Measurements from ENCODE around the gene ARMC9.
"Not testable (repeated sequence)": the region's sequence is repeated elsewhere in the genome, so short reads cannot be mapped to it uniquely, and the experiment has no call there.

ARMC9 gene

DNA sequence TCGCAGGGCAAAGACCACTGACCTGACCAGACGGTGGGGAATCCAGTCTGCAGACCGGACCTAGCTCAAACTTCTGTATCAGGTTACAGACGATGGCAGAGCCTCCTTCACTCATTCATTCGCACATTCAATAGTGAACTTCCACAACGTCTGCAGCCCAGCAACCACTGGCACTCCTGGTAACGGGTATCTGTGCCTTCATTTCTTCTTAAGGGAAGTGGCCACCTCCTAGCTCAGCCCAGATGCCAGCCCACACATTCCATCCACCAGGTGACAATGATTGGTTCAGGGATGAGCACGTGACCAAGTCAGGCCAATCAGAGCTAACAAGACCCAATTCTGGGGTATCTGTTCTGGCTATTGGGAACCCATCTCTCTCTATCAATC is 15.9 kb upstream of the ARMC9 start:
- DNase-seq (ENCODE audit: low read depth) = no peak

DNA sequence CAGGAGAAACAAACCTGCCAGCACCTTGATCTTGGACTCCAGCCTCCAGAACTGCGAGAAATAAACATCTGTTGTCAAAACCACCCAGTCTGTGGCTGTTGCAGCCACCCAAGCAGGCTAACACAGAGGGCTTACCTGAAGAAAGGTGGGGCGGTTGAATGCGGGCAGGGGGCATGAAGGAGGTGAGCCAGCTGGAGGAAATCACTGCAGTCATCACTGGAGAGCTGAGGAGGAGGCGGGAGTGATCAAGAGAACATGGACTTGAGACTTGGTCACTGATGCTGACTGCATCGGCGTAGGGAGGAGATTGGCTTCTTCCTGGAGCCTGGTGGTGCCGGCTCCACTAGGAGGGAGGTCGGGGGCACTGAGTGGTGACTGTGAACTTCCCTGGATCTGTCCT is 14.6 kb upstream of the ARMC9 start:
- DNase-seq (ENCODE audit: low read depth) = no peak

DNA sequence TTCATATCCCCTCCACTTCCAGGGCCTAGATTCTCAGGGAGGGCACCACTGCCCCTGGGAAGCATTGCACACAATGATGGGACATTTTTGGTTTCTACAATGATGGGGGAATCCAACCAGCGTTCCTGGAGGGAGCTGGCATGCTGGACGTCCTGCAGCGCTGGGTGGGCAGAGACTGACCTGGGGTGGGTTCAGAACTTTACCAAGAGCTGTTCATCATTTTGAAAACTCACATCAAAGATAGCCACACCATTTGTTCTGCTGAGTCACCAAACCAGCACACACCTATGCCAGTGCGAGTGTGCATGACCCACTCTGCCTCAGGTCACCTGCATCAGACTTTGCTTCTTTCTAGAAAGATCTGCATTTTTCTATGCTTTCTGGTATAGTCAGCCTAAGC is 14.1 kb upstream of the ARMC9 start:
- DNase-seq (ENCODE audit: low read depth) = no peak

DNA sequence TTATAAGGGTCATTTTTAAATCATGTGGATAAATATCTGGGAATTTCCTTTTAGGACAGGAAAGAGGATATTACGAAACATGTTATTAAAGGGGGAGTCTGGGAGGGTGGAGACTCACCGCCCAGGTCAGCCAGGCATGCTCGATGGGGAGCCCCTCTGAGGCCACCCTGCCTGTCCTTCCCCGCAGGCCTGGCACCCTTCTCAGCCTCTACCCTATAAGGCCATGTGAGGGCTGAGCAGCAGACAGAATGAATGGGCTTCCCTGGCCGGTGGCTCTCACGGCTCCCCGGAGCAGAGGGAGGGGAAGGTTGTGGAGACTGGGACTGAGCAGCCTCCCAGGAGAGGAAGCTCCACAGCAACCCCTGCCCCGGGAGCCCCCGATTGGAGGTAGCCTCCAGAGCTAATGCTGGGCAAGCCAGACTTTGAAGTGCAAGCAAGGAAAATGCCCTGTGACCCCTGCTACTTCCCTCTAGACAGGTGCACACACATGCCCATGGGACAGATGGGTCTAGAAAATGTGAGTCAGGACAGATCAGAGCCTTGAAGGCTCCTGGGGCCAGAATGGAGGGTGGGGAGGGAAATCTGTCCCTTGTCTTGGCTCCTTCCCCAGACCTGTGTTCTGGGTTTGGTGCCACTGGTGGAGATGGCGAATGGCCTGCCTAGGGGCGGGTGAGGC is 13.2 kb upstream of the ARMC9 start:
- DNase-seq (ENCODE audit: low read depth) = no peak

DNA sequence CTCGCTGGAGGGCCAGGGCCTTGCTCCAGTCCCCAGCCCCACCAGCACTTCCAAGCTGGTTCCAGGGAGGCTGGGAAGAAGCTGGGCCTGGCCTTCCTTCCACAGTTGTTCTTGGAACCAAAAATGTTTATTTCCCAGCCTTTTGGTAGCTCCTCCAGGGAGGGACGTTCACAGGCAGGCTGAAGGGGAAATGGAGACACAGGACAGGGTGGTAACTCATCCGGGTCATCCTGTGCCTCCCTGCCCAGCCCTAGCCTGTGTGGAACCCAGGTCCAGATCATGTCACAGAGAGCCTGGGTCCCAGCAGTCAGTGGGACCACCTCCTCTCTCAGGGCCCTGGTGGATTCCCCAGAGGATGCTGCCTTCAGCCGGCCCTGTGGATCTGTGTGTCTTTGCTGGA is 12.5 kb upstream of the ARMC9 start:
- DNase-seq (ENCODE audit: low read depth) = no peak

DNA sequence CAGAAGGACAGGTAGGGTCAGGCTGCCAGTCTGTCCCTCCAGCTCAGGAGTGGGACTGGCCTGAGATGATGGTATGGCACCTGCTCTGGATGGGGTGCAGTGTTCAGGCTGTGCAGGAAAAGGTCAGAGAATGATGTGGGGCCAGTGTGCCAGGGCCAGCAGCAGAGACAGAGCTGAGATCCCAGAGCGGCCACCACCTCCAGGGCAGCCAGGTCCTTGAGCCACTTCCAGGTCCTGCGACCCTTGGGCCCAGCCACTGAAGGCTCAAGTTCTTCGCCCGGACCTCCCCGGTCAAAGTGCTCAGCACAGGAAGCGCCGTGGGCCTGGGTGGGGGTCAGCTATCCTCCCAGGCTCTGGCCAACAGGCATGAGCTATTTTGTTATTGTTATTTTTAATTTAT is 12.1 kb upstream of the ARMC9 start:
- no peak for DNase-seq (ENCODE audit: low read depth)

DNA sequence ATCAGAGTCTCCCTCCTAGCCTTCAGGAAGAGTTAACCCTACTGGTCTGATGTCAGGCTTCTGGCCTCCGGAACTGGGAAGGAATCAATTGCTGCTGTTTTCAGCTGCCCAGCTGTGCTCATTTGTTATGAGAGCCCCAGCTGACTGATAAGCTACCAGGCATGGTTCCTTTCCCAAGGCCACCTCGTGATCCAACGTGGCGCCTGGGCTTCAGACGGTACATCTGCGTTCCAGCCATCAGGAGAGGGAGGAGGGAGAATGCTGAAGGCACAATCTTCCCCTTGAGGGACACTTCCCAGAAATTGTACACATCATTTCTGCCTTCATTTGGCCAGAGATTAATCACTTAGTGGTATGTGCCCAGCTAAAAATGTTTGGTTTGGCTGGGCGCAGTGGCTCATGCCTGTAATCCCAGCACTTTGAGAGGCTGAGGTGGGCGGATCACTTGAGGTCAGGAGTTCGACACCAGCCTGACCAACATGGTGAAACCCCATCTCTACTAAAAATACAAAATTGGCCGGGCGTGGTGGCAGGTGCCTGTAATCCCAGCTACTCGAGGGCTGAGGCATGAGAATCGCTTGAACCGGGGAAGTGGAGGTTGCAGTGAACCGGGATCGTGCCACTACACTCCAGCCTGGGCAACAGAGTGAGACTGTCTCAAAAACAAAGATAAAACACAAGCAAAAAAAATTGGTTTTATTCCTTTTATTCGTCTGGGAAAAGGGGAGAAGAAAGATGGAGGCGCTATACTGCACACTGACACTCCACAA is 10.5 kb upstream of the ARMC9 start:
- no peak for DNase-seq (ENCODE audit: low read depth)

DNA sequence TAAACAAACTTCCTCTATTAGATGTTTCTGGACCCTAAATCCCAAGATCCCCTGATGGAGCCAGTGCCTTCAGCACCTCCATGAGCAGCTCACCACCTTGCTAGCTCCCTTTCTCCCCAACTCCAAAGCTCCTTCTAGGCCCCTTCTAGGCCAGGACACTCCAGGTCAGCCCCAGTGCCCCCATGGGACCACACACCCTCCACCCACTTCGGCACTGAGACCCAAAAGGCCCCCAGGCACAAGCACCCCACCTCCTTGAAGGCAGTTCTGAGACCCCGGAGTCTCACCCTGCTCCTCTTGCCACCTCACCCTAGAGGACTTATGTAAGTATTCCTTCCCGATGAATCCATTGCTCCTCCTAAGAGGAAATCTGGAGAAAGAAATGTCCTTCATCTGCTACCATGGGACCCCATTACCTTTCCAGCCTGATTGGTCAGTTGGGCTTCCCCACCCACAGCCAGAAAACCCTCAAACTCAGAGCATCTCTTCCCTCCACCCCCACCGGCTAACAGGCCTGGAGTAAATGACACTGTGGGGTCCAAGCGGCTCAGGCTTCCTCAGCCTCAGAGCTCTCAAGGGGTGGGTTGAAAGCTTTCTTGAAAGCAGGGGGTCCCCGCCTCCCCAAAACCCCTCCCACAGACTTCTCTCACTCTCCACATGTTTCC is 9.8 kb upstream of the ARMC9 start:
- no peak for DNase-seq (ENCODE audit: low read depth)

DNA sequence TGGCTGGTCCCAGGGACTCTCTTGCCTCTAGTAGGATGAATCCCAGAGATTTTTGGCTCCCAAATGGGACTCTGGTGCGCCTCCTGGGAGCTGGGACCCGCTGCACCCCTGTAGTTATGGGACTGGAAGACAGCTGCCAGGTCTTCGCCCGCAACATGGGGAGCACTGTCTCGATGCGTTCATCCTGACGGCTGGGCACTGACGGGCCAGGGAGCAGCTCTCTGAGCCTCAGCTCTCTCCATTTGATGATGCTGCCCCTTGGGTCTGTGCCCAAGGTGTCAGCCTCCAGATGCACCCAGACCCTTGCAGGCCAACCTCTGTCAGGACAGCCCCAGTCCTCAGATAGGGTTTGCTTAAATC is 9.3 kb upstream of the ARMC9 start:
- no peak for DNase-seq (ENCODE audit: low read depth)

DNA sequence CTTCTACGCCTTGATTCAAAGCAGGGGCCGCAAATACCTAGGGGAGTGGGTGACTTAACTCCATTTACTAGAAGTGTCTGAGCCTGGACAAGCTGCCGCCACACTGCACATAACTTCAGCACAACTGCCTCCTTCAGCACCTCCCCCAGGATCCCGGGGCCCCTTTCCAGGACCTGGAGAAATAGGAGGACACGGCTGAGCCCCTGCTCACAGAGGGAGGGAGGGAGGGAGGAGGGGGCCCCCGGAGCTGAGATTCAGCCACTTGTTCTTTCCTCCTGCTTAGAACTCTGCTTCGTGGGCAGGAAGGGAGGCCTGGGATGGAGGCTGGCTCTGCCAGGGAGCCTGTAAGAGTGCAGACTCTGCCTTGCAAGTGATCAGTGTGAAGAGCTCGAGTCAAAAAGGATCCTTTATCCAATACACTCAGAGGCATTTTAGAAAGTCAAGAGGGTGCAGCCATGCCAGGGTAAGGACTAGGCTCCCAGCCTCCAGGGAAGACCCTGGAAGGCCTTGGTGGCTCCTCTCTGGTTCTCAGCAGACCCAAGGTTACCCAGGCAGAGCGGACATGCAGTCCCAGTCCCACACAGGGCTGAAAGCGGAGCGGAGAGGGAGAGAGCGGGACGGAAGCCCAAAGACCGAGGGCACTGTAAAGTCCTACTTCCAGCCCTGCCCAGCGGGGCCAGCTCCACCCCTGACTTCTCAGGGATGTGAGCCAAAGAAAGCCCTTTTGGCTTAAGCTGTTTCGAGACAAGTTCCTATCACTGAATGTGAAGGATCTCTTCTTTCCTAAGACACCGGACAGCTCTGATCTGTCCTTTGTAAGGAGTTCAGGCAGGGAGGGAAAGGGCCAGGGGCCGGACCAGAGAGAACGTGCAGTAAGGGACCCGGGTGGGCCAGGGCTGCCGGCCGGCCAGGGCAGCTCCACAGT is 8.6 kb upstream of the ARMC9 start:
- no peak for DNase-seq (ENCODE audit: low read depth)

DNA sequence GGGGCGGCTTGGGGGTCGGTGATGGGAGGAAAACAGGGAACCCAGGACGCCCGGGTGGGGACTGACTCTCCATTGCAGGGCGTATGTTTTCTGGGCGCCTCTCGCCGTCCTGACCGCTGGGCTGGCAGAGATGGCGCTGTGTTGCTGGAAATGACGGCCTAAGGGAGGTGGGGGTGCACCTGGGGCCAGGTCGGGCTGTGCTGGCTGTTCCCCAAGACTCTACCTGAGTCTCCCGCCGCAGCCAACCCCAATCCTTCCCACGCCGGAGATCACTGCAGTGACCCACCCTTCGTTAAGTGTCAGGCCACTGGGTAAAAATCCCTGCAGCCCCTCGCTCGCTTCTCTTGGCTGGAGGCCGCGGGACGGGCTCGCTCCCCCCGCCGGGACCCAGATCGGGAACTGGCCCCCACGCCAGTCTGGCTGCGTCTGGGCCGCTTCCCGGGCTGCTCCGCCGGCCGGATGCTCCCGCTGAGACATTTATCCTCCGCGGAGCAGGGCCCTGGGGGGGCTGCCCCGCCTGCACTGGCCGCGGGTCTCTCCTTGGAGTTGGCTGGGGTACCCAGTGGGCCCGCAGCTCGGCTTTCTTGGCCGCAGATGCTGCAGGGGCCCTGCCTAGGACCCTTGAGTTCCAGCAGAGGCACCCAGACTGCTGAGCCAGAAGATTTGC is 7.8 kb upstream of the ARMC9 start:
- DNase-seq (ENCODE audit: low read depth) = no peak

DNA sequence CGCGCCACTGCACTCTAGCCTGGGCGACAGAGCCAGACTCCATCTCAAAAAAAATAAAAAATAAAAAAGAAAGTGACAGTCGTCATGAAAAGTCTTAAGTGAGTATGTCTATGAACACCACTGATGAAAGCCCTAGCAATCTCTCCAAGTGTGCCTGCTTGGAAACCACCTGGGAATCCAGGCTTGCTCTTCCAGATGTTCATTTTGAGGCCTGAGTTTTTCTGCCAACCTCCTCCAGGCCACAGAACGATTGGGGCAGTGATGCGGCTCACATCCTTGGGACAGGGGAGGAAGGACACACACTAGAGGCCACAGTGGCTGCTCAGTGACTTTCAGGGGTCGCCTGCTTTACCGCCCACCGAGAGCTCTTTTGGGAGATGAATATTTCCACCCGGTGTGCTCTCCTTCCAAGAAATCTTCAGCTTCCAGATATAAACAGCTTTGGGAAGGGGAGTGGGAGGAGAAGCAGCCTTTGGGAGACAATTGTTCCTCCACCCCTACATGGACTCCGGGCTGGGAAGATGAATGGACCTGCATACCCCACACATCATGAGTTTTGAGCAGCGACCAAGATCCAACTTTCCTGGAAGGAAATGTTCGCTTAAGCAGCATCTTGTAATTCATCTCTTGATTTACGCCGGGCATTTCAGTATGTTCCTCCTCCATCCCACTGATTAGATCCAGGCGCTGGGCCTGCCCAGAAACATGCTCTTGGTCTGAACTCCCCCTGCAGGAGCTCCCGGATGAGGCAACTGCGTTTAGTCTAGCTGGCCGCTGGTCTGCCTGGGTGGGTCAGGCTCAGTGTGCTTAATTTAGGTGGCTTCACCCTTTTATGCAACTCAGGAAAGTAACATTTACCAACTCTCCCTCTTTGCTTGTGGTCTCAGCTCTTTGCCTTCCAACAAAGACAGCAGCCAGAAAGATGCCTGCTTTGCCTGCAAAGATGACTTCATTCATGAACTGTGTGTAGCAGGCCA is 6.2 kb upstream of the ARMC9 start:
- no peak for DNase-seq (ENCODE audit: low read depth)

DNA sequence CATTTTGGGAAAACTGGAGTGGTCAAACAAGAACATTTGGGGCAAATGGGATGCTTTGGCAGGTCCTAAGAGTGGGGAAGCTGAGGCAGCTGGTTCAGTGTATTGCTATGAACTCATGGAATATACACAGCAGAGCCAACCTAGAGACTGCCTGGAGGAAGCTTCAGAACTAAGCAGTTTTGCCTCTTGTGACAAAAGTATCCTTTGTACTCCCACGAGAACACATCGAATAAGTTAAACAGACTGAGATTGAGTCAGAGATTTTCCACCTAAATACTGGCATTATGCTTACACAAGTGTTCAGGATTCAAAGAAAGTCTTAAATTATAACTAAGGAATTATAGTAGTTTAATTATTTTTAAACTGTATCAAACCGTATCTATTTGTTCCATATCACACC is 5.2 kb upstream of the ARMC9 start:
- no peak for DNase-seq (ENCODE audit: low read depth)

DNA sequence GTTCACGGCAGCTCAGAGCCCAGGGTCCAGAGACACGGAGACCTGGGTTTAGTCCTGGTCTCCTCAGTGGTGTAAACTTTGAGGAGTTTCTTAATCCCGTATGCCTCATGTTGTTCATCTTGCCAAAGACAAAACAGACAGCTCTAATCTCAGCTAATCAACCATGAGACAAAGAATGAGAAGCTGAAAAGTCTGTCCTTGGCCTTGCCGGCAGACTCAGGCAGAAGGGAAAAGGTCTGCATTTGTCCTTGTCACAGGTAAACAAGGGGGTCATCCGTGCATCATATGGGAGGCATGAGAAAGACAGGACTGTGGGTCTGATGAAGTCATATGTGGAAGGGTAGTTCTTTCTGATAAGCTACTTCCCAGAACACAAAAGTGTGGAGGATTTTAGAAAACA is 1.8 kb upstream of the ARMC9 start:
- no peak for DNase-seq (ENCODE audit: low read depth)

DNA sequence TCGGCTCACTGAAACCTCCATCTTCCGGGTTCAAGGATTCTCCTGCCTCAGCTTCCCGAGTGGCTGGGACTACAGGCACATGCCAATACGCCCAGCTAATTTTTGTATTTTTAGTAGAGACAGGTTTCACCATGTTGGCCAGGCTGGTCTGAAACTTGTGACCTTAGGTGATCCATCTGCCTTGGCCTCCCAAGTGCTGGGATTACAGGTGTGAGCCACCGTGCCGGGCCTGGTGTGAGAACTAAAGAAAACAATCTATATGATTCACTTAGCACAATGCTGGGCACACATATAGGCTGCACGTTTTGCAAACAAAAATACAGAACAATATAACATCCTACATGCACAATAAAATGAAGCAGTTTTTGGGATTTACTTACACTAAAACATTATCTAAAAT is 1.2 kb upstream of the ARMC9 start:
- not testable (repeated sequence) for DNase-seq (ENCODE audit: low read depth)

DNA sequence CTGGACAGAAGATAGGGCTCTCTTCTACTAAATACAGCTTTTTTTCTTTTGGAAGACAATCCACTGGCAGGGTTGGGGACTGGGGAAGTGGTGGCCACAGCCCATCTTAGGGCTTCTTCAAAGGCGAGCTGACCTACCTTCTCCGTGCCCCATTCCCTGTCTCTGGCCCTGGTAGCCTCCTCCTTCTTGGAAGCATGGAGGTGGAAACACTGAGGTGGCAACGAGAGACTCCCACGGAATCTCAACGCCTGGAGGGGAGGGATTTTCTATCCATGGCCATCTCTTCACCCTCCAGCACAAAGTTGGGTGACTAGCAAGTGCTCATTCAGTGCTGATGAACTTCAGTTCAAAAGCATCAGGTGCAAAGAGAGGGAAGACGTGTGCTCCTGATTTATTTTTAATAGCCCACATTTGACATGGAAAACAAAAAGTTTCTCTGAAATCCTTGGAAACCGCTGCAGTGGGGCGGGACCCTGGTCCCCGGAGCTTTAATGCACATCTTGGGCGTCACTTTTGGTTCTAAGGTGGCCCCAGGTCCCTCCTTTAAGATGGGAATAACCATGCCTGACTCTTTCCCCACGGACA is 633 bp upstream of the ARMC9 start:
- DNase-seq (ENCODE audit: low read depth) = no peak

DNA sequence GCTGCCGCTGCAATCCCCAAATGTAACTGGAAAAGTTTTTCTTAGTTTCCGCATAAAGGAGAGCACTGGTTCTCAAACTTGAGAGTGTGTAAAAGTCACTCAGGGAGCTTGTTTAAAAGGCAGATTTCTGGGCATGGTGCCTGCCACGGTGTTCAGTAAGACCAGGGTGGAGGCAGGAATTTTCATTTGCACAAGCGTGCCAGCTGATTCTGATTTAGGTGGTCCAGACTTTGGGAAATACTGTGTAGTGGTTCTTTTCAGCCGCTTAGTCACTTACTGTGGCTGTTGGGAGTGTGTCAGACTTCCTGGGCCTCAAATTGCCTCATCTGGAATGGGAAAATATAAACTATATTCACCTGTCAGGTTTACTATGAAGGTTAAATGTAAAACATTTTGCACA is 788 bp downstream of the ARMC9 start:
- DNase-seq (ENCODE audit: low read depth) = no peak

DNA sequence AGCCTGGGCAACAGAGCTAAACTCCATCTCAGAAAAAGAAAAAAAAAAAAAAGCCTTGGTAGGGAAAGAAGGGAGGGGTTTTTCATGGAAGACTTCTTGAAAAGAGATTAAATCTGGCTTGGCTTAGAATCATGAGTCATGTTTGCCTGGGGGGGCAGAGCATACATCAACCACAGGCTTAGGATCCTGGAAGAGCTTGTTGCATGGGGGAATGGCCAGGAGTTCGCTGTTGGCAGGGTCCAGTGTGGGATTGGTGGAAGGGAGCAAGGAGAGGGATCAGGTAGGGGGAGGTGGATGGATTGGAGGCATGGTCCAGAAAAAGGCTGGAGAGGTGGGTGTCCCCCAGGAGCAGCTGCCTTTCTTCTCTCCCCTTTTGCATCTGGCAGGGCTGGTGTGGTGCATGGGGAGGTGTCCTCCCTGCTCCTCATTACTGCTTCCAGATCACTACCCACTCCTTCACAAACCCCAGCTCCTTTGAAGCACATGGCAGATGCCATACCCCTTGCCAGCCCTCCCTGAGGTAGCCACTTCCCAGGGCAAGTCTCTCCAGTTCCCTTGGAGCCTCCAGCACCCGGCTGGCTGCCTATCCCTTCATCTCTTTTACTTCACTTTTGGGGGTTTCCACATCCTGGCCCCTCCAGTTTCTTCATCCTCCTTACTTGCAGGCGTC is 2.5 kb downstream of the ARMC9 start:
- no peak for DNase-seq (ENCODE audit: low read depth)

DNA sequence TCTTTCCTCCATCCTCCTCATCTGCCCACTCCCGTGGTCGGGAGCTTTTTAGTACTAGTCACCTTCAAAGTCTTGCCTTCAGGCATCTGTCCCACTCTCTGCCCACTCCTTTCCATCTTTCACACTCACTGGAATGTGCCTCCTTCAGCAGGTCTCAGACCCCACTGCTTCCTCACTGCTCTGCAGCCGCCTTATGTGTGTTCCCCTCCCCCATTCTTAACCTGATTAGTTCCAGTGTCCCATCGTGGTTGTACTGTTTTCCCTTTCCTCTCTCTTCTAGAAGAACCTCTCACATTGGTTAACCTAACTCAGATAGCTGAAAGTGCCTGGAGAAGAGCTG is 3.0 kb downstream of the ARMC9 start:
- DNase-seq (ENCODE audit: low read depth) = no peak

DNA sequence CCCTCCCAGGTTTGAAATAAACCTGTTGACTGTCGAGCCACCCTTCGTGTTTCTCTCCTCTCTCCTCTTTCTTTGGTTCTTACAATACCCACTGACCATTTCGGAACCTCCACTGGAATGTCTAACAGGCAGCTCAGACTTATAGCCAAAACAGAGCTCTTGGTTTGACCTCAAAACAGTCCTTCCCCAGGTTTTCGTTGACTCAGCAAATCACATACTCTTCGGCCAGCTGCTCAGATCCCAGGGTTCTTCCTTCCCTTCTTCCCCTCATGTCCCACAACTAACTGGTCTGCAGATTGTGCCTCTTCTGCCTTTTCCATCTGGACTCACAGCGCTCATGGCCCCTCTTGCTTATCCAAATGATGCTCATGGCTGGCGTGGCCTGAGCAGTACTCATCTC is 4.7 kb downstream of the ARMC9 start:
- no peak for DNase-seq (ENCODE audit: low read depth)
